GM19193 (cell line): ENCODE data around the gene TRPT1.
A peak's percentile ranks its signal among the peaks of the same experiment; 100 is the strongest.

Experiments used
- POLR2A ChIP-seq: IDR thresholded peaks from 4 replicates; pipeline ENCODE4 v1.6.1; 2011; ENCODE audit not compliant: insufficient read depth, insufficient read length; ENCODE audit errors: extremely low read depth

Gene TRPT1

DNA sequence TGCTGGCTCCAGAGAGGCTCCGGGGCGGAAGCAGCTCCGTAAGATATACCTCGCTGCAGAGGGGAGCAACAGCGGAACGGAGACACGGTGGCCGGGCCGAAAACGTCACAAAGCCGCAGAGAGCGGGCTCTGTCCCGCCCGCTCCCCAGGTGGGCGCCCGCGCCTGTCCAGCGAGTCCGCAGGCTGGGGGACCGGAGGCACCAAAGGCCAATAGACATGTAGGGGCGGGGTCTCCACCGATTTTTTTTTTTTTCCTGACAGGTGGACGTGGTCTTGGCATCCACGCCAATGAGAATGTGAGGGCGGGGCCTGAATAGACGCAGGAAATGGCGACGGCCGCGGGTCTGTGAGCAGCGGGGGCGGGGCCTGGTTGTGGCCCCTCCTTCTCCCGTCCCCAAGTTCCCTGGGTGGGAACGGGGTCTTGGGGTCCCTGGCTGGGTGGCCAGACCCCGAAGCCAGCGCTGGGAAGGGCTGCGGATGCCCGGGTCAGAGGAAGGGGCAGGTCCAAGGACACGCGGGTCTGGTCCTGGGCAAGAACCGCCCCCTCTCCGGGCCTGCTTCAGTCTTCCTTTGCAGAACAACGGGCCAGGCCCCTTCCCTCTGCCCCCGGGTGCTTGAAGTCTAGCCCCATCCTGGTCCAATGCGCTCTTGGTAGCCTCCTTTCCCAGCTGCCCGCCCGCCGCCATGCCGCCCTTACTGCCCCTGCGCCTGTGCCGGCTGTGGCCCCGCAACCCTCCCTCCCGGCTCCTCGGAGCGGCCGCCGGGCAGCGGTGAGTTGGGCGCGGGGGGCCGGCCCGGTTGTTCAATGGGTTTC is 4.4 kb upstream of the TRPT1 start, which contains the start of gene DNAJC4:
Gene DNAJC4, plus strand, starts transcription at position 378 of the 814 bp plus-strand sequence. Its CDS starts 307 bp downstream, at position 685.
- TF ChIP-seq POLR2A = peak; percentile 66

DNA sequence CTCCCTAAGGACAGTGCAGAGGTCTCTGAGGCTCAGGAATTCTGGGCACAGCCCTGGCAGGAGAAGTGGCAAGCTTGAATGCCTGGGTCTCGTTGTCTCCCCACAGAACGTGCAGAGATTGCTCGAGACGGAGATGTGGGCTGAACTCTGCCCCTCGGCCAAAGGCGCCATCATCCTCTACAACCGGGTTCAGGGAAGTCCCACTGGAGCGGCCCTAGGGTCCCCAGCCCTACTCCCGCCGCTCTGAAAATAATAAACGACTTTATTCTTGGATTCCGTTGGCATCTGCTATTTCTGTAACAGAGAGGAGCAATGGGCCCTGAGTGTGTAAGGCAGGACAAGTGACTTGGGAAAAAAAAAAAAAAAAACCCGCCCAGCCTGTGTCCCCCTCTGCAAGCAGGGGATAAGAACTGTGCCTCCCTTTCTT is 3.8 kb upstream of the TRPT1 start:
- no peak for TF ChIP-seq POLR2A

DNA sequence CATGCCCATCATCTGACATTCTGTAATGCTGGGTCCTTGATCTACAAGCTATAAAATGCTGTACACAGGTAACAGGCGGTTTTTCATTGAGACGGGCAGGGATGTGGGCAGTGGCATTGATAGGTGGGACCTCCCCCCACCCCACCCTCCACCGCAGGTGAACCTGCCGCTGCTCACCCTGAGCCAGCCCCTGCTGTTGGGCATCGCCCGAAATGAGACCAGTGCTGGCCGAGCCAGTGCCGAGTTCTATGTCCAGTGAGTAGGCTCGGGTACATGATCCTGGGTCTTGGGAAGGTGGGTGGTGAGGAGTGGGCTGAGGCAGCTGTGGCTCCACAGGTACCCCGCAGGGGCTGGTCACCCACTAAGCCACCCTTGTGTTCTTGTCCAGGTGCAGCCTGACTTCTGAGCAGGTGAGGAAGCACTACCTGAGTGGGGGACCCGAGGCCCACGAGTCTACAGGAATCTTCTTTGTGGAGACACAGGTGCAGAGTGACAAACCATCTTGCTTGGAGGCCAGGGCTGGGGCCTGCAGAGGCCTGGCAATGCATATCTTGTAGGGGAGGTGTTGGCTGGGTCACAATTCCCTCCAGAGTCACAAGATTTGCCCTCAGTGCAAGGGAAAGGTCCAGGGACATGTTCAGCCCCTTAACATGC is 3.2 kb upstream of the TRPT1 start:
- no peak for TF ChIP-seq POLR2A

DNA sequence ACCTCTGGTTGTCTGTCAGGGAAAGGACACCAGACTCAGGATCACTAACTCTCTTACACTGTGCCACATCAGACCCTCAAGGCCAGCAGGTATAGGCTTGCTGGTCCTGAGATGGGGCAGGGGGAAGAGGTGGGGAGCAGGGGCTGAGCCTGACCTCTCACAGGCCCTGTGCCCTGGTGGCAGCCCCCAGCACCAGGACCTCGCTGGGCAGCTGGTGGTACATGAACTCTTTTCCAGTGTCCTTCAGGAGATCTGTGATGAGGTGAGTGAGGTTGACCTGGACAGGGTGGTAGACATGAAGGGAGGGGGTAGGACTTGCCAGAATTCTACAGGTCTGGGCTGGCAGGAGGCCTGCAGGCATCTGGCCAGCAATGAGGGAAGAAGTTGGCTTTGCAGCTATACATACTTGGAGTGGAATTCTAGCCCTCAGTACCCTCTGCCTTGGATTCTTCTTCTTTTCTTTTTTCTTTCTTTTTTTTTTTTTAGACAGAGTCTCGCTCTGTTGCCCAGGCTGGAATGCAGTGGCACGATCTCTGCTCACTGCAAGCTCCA is 1.5 kb upstream of the TRPT1 start:
- no peak for TF ChIP-seq POLR2A

DNA sequence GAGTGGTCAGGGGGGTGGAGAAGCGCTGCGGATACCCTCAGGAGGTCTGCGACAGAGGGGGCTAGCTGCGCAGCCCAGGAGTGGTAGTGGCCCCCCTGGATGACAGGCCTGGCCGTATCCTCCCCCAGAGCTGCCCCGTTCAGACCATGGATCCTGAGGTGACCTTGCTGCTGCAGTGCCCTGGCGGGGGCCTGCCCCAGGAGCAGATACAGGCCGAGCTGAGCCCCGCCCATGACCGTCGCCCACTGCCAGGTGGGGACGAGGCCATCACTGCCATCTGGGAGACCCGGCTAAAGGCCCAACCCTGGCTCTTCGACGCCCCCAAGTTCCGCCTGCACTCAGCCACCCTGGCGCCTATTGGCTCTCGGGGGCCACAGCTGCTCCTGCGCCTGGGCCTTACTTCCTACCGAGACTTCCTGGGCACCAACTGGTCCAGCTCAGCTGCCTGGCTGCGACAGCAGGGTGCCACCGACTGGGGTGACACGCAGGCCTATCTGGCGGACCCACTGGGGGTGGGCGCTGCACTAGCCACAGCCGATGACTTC is 593 bp upstream of the TRPT1 start:
- peak; percentile 33 for TF ChIP-seq POLR2A

DNA sequence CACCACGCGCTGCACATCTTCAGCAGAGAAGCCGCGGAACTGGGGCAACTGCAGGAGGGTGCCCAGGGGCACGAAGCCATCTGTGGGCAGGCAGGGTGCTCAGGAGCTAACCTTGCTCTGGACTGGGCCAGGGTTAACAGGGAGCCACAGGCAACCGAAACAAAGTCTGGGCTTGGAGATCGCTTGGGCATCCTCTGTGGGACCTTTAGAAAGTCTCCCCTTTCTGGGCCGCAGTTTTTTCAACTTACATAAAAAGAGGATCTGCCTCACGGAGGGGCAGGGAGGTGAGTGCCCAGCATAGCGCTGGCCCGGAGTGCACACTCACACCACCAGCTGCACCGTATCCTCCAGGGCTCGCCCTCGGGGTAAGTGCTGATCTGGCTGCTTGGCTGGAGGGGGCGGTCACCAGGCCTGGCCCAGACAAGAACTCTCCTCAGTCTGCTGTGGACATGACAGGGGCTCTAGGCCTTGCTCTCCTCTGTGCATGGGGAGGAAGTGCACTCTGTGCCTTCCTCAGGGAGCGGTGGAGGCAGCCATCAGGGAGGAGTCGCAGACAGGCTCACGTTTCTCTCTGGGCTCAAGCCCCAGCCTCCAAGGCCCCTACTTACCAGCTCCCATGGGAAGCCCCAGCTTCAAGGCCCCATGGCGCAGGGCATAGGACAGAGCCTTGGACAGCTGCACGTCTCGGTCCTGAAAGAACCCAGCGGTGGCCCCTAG is 937 bp downstream of the TRPT1 start:
- TF ChIP-seq POLR2A = no peak

DNA sequence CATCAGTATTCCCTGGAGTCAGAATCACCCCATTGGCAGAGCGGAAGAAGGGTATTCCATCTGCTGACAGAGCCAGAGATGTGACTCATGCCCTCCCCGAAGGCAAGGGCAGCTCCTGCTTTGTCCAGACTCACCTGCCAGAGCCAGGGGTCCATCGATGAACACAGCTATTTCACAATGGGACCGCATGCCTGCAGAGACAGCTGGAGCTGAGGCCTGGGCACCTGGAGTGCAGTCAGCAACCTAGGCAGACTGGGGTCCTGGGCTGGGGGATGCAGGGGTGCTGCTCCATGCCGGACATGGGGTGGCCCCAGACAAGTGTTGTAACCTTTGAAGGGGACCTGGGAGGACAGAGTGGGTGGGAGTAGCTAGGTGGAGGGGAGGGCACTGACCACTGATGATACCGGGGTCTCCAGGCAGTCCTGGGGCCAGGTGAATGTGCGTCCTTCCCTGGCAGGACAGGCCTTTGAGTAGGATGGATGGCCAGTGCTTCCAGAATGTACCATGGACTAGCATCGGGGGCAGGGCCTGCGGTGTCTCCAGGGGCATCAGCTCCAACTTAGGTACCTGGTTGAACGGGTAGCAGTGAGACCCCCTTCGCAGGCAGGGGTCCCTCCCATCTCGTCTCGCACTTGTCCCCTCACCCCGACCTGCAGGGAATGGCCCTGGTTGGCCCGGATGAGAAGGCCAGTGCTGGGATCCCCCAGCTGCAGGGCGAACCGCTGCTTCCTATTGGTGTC is 1.7 kb downstream of the TRPT1 start:
- TF ChIP-seq POLR2A = no peak

DNA sequence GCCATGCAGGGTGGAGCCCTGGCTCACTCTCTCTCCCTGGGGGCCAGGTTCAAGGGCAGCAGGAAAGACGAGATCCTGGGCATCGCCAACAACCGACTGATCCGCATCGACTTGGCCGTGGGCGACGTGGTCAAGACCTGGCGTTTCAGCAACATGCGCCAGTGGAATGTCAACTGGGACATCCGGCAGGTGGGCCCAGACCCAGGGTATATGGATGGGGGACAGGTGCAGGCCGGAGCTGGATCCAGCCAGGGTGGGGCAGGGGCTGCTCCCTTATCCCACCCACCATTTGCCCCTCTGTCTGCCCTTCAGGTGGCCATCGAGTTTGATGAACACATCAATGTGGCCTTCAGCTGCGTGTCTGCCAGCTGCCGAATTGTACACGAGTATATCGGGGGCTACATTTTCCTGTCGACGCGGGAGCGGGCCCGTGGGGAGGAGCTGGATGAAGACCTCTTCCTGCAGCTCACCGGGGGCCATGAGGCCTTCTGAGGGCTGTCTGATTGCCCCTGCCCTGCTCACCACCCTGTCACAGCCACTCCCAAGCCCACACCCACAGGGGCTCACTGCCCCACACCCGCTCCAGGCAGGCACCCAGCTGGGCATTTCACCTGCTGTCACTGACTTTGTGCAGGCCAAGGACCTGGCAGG is 2.9 kb downstream of the TRPT1 start:
- no peak for TF ChIP-seq POLR2A

DNA sequence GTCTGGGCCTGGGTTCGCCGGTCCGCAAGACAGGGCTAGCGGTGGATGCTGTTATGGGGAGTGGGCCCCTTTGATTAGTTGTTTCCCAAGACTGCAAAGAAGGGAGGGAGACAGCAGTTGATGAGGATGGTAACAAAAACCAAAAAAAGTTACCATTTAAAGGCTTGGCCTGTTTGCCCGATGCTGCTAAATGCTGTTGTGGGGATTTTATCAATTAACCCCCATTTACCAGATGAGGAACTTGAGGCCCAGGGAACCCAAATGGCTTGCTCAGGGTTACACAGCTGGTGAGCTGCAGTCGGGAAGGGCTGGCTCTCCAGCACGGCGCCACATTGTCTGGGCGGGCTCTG is 3.4 kb downstream of the TRPT1 start:
- no peak for TF ChIP-seq POLR2A

DNA sequence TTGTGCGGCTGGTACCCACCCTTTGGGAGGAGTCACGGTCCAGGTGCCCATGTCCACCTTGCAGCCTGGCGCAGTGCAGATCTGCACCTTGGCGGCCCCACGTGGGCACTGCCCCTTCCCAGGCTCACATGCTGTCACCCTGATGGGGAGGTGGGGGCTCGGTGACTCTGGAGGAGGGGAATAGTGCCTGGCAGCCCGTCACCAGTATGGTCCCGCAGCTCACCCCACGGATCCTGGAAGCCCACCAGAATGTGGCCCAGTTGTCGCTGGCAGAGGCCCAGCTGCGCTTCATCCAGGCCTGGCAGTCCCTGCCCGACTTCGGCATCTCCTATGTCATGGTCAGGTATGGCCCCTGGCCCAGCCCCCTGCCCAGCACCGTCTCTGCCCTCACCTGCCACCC is 5.2 kb downstream of the TRPT1 start:
- no peak for TF ChIP-seq POLR2A

DNA sequence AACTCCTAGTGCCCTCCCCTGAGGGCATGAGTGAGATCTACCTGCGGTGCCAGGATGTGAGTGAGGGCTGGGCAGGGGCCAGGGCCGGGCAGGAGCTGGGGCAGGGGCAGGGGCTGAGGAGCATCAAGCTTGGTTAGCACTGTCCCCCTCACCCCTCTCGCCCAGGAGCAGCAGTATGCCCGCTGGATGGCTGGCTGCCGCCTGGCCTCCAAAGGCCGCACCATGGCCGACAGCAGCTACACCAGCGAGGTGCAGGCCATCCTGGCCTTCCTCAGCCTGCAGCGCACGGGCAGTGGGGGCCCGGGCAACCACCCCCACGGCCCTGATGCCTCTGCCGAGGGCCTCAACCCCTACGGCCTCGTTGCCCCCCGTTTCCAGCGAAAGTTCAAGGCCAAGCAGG is 5.7 kb downstream of the TRPT1 start:
- TF ChIP-seq POLR2A = no peak

DNA sequence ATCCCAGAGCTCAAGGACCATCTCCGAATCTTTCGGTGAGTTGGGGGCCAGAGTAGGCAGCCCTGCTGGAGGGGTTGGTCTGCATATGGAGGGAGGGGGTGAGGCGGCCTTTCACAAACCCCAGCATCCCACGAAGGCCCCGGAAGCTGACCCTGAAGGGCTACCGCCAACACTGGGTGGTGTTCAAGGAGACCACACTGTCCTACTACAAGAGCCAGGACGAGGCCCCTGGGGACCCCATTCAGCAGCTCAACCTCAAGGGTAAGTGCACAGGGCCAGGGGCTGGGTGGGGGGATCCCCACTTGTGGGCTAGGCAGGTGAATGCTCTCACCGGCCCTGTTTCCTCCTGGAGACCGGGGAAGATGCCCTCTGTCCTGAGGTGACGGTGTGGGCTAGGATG is 6.2 kb downstream of the TRPT1 start:
- TF ChIP-seq POLR2A = no peak

DNA sequence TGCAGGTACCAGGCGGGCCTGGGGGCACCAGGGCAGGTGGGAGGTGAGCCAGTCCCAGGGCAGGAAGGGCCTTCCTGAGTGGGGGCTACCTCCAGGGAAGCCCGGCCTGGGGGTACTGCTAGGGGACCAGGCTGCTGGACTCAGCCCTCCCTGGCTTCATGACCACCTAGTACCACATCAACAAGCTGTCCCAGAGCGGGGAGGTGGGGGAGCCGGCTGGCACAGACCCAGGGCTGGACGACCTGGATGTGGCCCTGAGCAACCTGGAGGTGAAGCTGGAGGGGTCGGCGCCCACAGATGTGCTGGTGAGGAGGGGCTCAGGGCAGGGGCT is 6.7 kb downstream of the TRPT1 start:
- TF ChIP-seq POLR2A = no peak
